Chondrocyte (in vitro differentiated cells): ENCODE results near the gene HOXB5. TPM values are rescaled to one million over a fixed set of nuclear protein-coding genes. Genes with fewer than 3 reads are reported as not detected.

ENCODE experiments used
- DNase-seq: peaks from one replicate; pipeline ENCODE4 v3.0.0; 2021; ENCODE audit warnings: mixed read lengths, low spot score
- H3K27ac Mint-ChIP-seq: one replicate; pipeline ENCODE4 v1.8.0; 2021; ENCODE audit warnings: mild to moderate bottlenecking, moderate library complexity, mixed read lengths; ENCODE audit not compliant: unreplicated experiment
- H3K27me3 Mint-ChIP-seq: 2 replicates; pipeline ENCODE4 v1.8.0; 2021; ENCODE audit warnings: low read depth, mixed read lengths
- H3K36me3 Mint-ChIP-seq: 2 replicates; pipeline ENCODE4 v1.8.0; 2021; ENCODE audit warnings: low read depth, mixed read lengths
- H3K4me1 Mint-ChIP-seq: 2 replicates; pipeline ENCODE4 v1.8.0; 2021; ENCODE audit warnings: low read depth, mild to moderate bottlenecking, mixed read lengths
- H3K4me3 Mint-ChIP-seq: one replicate; pipeline ENCODE4 v1.8.0; 2021; ENCODE audit warnings: mild to moderate bottlenecking, moderate library complexity, mixed read lengths; ENCODE audit not compliant: unreplicated experiment
- H3K9me3 Mint-ChIP-seq: 2 replicates; pipeline ENCODE4 v1.8.0; 2021; ENCODE audit warnings: low read depth, mixed read lengths
- CTCF ChIP-seq: fragments of 200-600 bp; sonication (generic); IDR thresholded peaks from 2 replicates; pipeline ENCODE4 v1.5.0; 2021; ENCODE audit warnings: antibody characterized with exemption, mild to moderate bottlenecking, moderate library complexity
- total RNA-seq: library from RNA; stranded (reverse); gene quantifications from 3 replicates; pipeline ENCODE4 v1.2.1, GENCODE V29; 2021

The HOXB5 gene
- total RNA-seq, 1 donor from 2014 or later: not detected

- H3K4me3 Mint-ChIP-seq: no peak overlapping the region
- TF ChIP-seq CTCF: no peak
- H3K27me3 Mint-ChIP-seq: peaks cover 55% of the 10 kb centered on the region
- H3K9me3 Mint-ChIP-seq: no peaks in the 10 kb centered on the region
- H3K27ac Mint-ChIP-seq: no peak overlapping the region
- H3K36me3 Mint-ChIP-seq: no peaks in the 10 kb centered on the region
- DNase-seq: no peak
- no peaks in the 10 kb centered on the region for H3K4me1 Mint-ChIP-seq
These were observed 30.2 kb downstream of the HOXB5 start for GRCh38 chr17:48563385-48563838.

GRCh38 chr17:48562934-48563333, 30.6 kb downstream of the HOXB5 start:
- no peak overlapping the region for H3K4me3 Mint-ChIP-seq
- peaks cover 57% of the 10 kb centered on the region for H3K27me3 Mint-ChIP-seq
- H3K27ac Mint-ChIP-seq: peak overlapping the region; percentile 54
- TF ChIP-seq CTCF: no peak
- H3K36me3 Mint-ChIP-seq: no peaks in the 10 kb centered on the region
- no peaks in the 10 kb centered on the region for H3K9me3 Mint-ChIP-seq
- no peaks in the 10 kb centered on the region for H3K4me1 Mint-ChIP-seq
- no peak for DNase-seq

DNA sequence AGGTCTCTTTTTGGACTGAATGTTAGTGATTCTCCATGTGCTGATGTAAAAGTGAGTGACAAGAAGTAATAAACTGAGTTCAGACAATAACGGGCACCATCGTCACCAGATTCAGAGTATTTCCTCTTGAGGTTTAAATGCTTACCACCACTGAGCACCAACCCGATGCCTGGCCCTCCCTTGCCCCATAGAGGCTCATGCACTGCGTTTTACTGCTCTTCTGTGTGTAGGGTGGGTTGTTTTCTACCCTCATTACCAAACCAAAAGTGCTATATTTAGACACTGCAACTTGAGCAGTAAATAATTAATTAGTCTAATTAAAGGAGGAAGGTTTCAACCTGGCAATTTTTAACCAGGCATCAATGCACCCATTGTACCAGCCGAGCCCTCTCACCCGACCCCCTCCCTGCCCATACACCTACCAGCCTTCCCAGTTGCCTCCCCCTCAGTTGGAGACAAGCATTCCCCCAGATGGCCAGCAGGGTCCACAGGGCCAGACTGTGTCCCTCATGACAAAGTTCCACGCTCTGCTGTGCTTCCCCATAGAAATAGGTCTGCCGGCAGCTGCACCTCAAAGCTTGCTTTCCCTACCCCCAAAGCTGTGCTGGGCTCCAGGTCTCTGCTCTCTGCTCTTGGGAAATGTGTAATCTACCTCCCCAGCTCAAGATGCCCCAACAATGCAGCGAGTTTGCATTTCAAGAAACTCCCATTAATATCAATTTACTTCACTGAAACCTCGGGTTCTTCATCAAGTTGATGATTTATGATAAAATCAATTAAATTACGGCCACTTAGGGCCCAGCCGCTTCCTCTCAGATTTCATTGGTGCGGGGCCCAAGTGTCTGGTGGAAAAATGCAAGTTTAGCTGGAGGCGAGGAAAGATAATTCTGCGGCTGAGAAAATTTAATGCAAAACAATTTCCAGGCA, 31.4 kb downstream of the HOXB5 start:
- TF ChIP-seq CTCF: peak; percentile 15
- no peaks in the 10 kb centered on the region for H3K36me3 Mint-ChIP-seq
- no peaks in the 10 kb centered on the region for H3K4me1 Mint-ChIP-seq
- H3K4me3 Mint-ChIP-seq: no peak overlapping the region
- H3K9me3 Mint-ChIP-seq: no peaks in the 10 kb centered on the region
- DNase-seq: no peak
- peaks cover 64% of the 10 kb centered on the region for H3K27me3 Mint-ChIP-seq
- H3K27ac Mint-ChIP-seq: no peak overlapping the region

DNA sequence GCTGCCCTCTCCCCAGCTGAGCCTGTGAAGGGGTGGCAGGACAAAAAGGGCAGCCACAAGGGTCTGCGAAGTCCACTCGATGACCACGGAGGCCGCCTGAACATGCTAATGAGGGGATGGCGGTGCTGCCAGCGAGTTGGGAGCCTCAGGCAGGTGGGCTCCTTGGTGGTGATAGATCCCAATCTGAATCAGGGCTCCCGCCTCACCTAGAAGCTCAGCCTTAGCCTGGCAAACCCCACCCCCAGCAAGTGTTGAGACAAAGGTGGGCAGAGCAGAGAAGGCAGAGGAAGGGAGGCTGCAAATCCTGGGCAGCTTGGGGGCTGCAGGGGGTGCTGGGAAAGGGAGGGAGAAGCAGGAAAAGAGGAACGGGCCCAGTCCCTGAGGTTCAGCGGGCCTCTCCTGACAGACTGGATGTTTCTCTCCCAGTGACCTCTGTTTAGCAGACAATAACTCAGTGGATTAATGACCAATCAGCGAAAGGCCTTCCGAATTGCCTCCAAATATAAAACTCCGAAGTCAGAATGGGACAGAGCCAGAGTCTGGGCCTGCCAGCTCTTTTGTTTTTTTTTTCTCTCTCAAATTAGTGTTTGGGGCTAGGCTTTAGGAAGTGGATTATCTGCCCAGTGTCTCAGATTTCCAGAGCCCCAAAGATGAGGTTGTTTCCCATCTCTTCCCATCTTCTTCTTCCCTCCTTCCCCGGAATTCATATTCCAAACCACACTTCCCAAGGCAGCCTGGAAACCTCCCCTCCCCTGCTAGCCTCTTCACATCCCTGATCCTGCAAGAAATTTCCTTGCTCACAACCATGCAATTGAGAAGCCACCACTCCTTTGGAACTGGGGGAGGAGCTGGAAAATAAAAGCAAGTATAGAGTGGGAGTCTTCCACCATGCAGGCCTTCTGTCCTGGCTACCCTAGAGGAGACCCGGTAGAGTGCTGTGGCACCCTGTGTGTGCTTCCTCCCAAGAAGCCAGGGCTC, 33.5 kb downstream of the HOXB5 start:
- Mint-ChIP-seq H3K4me1 (peaks cover 3% of the 10 kb centered on the region), H3K4me3 (no peak overlapping the region), H3K36me3 (no peaks in the 10 kb centered on the region), H3K27me3 (peaks cover 81% of the 10 kb centered on the region), H3K9me3 (no peaks in the 10 kb centered on the region), H3K27ac (no peak overlapping the region)
- no peak for TF ChIP-seq CTCF
- no peak for DNase-seq
